WTC11 (cell line): Measurements from ENCODE around the gene MBP. TPM values are rescaled to one million over a fixed set of nuclear protein-coding genes. Genes with fewer than 3 reads are reported as not detected.
A peak's percentile ranks its signal among the peaks of the same experiment; 100 is the strongest.

ENCODE experiments used
- ATAC-seq: fragments of 200-7000 bp; cut with Tn5 transposase; 2 replicates; pipeline ENCODE4 v1.10.0; 2021; ENCODE audit warnings: mild to moderate bottlenecking, moderate library complexity
- CTCF ChIA-PET: fragments of 300-600 bp; sonication (Branson Sonifier 250); formaldehyde crosslinking; loops from one replicate; lab custom pipeline; 2021; ENCODE audit warnings: antibody characterized with exemption; lab: Charles Lee
- POLR2A ChIA-PET: fragments of 350-600 bp; sonication (Branson Sonifier 250); formaldehyde crosslinking; loops from one replicate; lab custom pipeline; 2021; ENCODE audit warnings: antibody characterized with exemption; lab: Charles Lee
- DNase-seq: peaks from one replicate; pipeline ENCODE4 v3.0.0; 2021; ENCODE audit warnings: low spot score
- H3K27ac Mint-ChIP-seq: 2 replicates; pipeline ENCODE4 v1.8.0; 2021; ENCODE audit warnings: mixed read lengths
- H3K27me3 Mint-ChIP-seq: 2 replicates; pipeline ENCODE4 v1.8.0; 2021; ENCODE audit warnings: low read depth, mild to moderate bottlenecking, moderate library complexity, mixed read lengths
- H3K36me3 Mint-ChIP-seq: 2 replicates; pipeline ENCODE4 v1.8.0; 2021; ENCODE audit warnings: mixed read lengths
- H3K4me1 Mint-ChIP-seq: 2 replicates; pipeline ENCODE4 v1.8.0; 2022; ENCODE audit warnings: mixed read lengths
- H3K4me3 Mint-ChIP-seq: 2 replicates; pipeline ENCODE4 v1.8.0; 2021; ENCODE audit warnings: mild to moderate bottlenecking, moderate library complexity, mixed read lengths
- H3K9me3 Mint-ChIP-seq: 2 replicates; pipeline ENCODE4 v1.8.0; 2021; ENCODE audit warnings: mixed read lengths
- CREB1 ChIP-seq: sonication (generic); formaldehyde crosslinking; IDR thresholded peaks from 2 replicates; pipeline ENCODE4 v1.8.0; 2023; ENCODE audit warnings: mild to moderate bottlenecking, missing genetic modification reagents
- CREM ChIP-seq: sonication (generic); formaldehyde crosslinking; IDR thresholded peaks from 2 replicates; pipeline ENCODE4 v1.8.1; 2022; ENCODE audit warnings: mild to moderate bottlenecking, missing genetic modification reagents, moderate library complexity
- GRHL2 ChIP-seq: fragments of 250-450 bp; sonication (Bioruptor Pico); IDR thresholded peaks from 2 replicates; pipeline ENCODE4 v1.8.0; 2022; ENCODE audit warnings: mild to moderate bottlenecking, moderate library complexity; ENCODE audit not compliant: insufficient replicate concordance, severe bottlenecking
- HMGA2 ChIP-seq: fragments of 250-450 bp; sonication (Bioruptor Pico); IDR thresholded peaks from 2 replicates; pipeline ENCODE4 v1.4.0; 2021; ENCODE audit warnings: mild to moderate bottlenecking, moderate library complexity
- OVOL2 ChIP-seq: fragments of 250-450 bp; sonication (Bioruptor Pico); IDR thresholded peaks from 2 replicates; pipeline ENCODE4 v1.9.0; 2021; ENCODE audit warnings: mild to moderate bottlenecking, borderline replicate concordance
- SOX15 ChIP-seq: fragments of 250-450 bp; sonication (Bioruptor Pico); IDR thresholded peaks from 2 replicates; pipeline ENCODE4 v1.9.0; 2021; ENCODE audit warnings: mild to moderate bottlenecking
- TEAD1 ChIP-seq: sonication (generic); formaldehyde crosslinking; IDR thresholded peaks from 2 replicates; pipeline ENCODE4 v1.8.0; 2022; ENCODE audit warnings: mild to moderate bottlenecking, missing genetic modification reagents
- ZNF121 ChIP-seq: sonication (generic); formaldehyde crosslinking; IDR thresholded peaks from 2 replicates; pipeline ENCODE4 v1.8.0; 2023; ENCODE audit warnings: missing genetic modification reagents
- ZNF317 ChIP-seq: sonication (generic); formaldehyde crosslinking; IDR thresholded peaks from 2 replicates; pipeline ENCODE4 v1.8.1; 2023; ENCODE audit warnings: low read depth, mild to moderate bottlenecking, moderate library complexity, missing genetic modification reagents, borderline replicate concordance
- ZNF423 ChIP-seq: fragments of 250-450 bp; sonication (Bioruptor Pico); IDR thresholded peaks from 2 replicates; pipeline ENCODE4 v2.1.2; 2022; ENCODE audit warnings: mild to moderate bottlenecking, moderate library complexity
- total RNA-seq: library from RNA; stranded (reverse); gene quantifications from 3 replicates; pipeline ENCODE4 v1.2.3, GENCODE V29; 2021
- TF ChIP-seq, protein P1 (sequence below): sonication (generic); formaldehyde crosslinking; IDR thresholded peaks from 2 replicates; pipeline ENCODE4 v1.8.0; 2023; ENCODE audit warnings: missing genetic modification reagents, mild to moderate bottlenecking, borderline replicate concordance
- TF ChIP-seq, protein P2 (sequence below): sonication (generic); formaldehyde crosslinking; IDR thresholded peaks from 2 replicates; pipeline ENCODE4 v1.8.0; 2022; ENCODE audit warnings: mild to moderate bottlenecking, missing genetic modification reagents
- TF ChIP-seq, protein P3 (sequence below): sonication (generic); formaldehyde crosslinking; IDR thresholded peaks from 2 replicates; pipeline ENCODE4 v1.8.1; 2022; ENCODE audit warnings: missing genetic modification reagents, borderline replicate concordance
- TF ChIP-seq, protein P4 (sequence below): fragments of 250-450 bp; sonication (Bioruptor Pico); IDR thresholded peaks from 2 replicates; pipeline ENCODE4 v1.9.0; 2021; ENCODE audit warnings: moderate library complexity, mild to moderate bottlenecking, inconsistent platforms, borderline replicate concordance
- TF ChIP-seq, protein P5 (sequence below): sonication (generic); formaldehyde crosslinking; IDR thresholded peaks from 2 replicates; pipeline ENCODE4 v1.8.0; 2022; ENCODE audit warnings: mild to moderate bottlenecking, missing genetic modification reagents

The MBP gene
- total RNA-seq, 1 experiment from 2014 or later, result 19.6 TPM

DNA sequence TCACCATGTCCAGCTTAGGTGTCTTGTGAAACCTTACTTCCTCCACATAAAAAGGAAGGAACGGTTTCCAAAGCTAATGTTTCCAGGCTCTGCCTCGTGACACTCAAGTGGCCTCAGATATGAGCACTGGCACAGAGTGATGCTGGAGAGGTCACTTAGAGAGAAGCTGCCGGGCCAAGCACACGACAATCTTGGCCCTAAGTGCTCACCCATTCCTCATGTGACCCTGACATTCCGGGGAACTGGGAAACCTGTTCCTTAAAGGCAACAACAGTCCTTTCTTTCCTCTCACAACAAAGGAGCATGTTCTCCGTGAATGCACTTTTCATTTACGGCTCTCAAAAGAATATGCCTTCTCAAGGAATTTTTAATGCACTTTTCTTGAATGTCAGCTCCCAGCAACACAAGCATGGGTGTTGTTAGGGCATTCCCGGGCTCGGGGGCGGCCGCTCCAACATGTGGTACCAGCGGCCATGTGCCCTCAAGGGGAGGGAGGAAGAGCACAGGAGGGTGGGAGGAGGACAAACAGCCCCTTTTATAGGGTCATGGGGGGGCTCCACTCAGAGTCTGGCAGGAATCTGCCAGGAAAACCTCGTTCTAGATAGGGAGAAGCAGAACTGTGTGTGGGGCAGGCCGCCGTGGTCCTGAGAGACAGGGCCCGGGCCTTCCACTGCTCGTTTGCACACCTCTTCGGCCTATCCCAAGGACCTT, 118.6 kb downstream of the MBP start (continued):
- TF ChIP-seq, protein P1, sequence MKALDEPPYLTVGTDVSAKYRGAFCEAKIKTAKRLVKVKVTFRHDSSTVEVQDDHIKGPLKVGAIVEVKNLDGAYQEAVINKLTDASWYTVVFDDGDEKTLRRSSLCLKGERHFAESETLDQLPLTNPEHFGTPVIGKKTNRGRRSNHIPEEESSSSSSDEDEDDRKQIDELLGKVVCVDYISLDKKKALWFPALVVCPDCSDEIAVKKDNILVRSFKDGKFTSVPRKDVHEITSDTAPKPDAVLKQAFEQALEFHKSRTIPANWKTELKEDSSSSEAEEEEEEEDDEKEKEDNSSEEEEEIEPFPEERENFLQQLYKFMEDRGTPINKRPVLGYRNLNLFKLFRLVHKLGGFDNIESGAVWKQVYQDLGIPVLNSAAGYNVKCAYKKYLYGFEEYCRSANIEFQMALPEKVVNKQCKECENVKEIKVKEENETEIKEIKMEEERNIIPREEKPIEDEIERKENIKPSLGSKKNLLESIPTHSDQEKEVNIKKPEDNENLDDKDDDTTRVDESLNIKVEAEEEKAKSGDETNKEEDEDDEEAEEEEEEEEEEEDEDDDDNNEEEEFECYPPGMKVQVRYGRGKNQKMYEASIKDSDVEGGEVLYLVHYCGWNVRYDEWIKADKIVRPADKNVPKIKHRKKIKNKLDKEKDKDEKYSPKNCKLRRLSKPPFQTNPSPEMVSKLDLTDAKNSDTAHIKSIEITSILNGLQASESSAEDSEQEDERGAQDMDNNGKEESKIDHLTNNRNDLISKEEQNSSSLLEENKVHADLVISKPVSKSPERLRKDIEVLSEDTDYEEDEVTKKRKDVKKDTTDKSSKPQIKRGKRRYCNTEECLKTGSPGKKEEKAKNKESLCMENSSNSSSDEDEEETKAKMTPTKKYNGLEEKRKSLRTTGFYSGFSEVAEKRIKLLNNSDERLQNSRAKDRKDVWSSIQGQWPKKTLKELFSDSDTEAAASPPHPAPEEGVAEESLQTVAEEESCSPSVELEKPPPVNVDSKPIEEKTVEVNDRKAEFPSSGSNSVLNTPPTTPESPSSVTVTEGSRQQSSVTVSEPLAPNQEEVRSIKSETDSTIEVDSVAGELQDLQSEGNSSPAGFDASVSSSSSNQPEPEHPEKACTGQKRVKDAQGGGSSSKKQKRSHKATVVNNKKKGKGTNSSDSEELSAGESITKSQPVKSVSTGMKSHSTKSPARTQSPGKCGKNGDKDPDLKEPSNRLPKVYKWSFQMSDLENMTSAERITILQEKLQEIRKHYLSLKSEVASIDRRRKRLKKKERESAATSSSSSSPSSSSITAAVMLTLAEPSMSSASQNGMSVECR (CRISPR knock-in tag), result no peak
- TF ChIP-seq, protein P2, sequence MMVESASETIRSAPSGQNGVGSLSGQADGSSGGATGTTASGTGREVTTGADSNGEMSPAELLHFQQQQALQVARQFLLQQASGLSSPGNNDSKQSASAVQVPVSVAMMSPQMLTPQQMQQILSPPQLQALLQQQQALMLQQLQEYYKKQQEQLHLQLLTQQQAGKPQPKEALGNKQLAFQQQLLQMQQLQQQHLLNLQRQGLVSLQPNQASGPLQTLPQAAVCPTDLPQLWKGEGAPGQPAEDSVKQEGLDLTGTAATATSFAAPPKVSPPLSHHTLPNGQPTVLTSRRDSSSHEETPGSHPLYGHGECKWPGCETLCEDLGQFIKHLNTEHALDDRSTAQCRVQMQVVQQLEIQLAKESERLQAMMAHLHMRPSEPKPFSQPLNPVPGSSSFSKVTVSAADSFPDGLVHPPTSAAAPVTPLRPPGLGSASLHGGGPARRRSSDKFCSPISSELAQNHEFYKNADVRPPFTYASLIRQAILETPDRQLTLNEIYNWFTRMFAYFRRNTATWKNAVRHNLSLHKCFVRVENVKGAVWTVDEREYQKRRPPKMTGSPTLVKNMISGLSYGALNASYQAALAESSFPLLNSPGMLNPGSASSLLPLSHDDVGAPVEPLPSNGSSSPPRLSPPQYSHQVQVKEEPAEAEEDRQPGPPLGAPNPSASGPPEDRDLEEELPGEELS (CRISPR knock-in tag), result no peak

DNA sequence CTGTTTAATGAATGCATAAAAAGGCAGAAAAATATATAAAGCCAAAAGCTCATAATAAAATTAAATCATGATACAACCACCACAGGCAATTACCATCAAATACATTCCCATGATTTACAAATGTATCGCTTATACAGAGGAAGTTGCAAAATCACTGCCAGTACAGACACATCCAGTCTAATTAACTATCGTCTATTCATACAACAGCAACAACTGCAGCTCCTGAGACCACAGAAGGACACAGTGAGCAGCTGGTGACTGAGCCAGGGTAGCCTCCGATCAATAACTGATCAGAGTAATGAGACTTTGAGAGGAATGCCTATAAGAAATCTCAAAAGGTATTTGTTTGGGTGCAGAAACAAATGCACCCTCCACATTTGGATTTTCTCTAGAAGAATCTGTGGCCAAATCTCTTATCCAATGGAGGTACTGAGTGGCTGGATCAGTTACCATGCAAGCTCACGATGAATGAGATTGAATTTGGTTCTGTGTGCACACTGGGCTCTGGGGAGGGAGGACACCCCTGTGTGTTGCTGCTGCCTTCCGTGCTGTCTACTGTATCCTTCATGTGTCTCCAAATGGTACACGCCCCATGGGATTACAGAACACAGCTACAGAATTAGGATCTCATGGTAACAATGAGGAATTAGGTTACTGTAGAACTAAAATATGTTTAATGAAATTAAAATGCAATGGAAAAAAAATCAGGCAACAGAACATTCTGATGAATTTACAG, 119.6 kb downstream of the MBP start:
- CTCF ChIA-PET, result interaction anchor here (0.6 to 1.8 kb wide), 3 partner anchors 12 to 1028 kb away, joined by 3 to 6 read pairs (median 3); no protein-coding TSS in a partner anchor

DNA sequence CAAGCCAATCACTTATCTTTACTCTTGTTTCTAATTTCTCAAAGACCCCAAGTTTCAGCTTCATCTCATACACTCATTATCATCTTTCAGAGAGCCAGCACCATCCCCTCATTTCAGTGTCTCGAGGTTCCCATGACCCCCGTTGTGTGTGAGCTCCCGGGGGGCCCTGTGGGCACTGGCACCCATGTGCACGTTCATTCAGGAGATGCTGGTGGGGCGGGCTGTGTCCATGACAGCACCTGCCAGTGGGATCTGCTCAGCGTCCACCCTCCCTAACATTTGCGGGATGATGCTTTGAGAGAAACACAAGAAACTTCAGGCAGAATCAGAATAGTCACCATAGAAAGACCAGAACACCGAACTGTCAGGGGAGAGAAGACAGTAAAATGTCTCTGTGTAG, 120.5 kb downstream of the MBP start:
- Mint-ChIP-seq H3K4me1 (peaks cover 36% of the 10 kb centered on the region), H3K4me3 (no peak overlapping the region), H3K36me3 (peaks cover 10% of the 10 kb centered on the region), H3K9me3 (no peaks in the 10 kb centered on the region), H3K27ac (0 out of 2 replicates have a peak overlapping the region, but pooled peaks have one; percentile 1), H3K27me3 (no peaks in the 10 kb centered on the region)
- DNase-seq (no peak), ATAC-seq (no peak)
- ChIA-PET POLR2A (no interaction called here), CTCF (interaction anchor here (2.0 kb wide), 1 partner anchor 43 kb away, joined by 4 read pairs; no protein-coding TSS in a partner anchor)
- TF ChIP-seq ZNF121 (CRISPR knock-in tag), result no peak
- TF ChIP-seq, protein P1 (CRISPR knock-in tag), result no peak
- no peak for TF ChIP-seq TEAD1 (CRISPR knock-in tag)
- no peak for TF ChIP-seq CREB1
- no peak for TF ChIP-seq OVOL2 (CRISPR knock-in tag)
- no peak for TF ChIP-seq GRHL2
- TF ChIP-seq, protein P3, sequence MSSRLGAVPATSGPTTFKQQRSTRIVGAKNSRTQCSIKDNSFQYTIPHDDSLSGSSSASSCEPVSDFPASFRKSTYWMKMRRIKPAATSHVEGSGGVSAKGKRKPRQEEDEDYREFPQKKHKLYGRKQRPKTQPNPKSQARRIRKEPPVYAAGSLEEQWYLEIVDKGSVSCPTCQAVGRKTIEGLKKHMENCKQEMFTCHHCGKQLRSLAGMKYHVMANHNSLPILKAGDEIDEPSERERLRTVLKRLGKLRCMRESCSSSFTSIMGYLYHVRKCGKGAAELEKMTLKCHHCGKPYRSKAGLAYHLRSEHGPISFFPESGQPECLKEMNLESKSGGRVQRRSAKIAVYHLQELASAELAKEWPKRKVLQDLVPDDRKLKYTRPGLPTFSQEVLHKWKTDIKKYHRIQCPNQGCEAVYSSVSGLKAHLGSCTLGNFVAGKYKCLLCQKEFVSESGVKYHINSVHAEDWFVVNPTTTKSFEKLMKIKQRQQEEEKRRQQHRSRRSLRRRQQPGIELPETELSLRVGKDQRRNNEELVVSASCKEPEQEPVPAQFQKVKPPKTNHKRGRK (CRISPR knock-in tag), result no peak
- no peak for TF ChIP-seq SOX15 (CRISPR knock-in tag)
- TF ChIP-seq ZNF317 (CRISPR knock-in tag), result no peak
- TF ChIP-seq ZNF423 (CRISPR knock-in tag), result no peak
- no peak for TF ChIP-seq HMGA2

More for the DNA sequence above, 119.6 kb downstream of the MBP start:
- Mint-ChIP-seq H3K4me1 (peaks cover 31% of the 10 kb centered on the region), H3K9me3 (peaks cover 2% of the 10 kb centered on the region; the same call in 1 of the 2 replicates), H3K27me3 (no peaks in the 10 kb centered on the region), H3K36me3 (peaks cover 12% of the 10 kb centered on the region), H3K4me3 (no peak overlapping the region), H3K27ac (no peak overlapping the region)
- ATAC-seq, result no peak
- TF ChIP-seq ZNF121 (CRISPR knock-in tag), result no peak
- TF ChIP-seq, protein P4, sequence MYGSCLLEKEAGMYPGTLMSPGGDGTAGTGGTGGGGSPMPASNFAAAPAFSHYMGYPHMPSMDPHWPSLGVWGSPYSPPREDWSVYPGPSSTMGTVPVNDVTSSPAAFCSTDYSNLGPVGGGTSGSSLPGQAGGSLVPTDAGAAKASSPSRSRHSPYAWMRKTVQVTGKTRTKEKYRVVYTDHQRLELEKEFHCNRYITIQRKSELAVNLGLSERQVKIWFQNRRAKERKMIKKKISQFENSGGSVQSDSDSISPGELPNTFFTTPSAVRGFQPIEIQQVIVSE (CRISPR knock-in tag), result no peak
- TF ChIP-seq, protein P5, sequence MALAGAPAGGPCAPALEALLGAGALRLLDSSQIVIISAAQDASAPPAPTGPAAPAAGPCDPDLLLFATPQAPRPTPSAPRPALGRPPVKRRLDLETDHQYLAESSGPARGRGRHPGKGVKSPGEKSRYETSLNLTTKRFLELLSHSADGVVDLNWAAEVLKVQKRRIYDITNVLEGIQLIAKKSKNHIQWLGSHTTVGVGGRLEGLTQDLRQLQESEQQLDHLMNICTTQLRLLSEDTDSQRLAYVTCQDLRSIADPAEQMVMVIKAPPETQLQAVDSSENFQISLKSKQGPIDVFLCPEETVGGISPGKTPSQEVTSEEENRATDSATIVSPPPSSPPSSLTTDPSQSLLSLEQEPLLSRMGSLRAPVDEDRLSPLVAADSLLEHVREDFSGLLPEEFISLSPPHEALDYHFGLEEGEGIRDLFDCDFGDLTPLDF (CRISPR knock-in tag), result no peak
- no peak for TF ChIP-seq CREM (CRISPR knock-in tag)
- DNase-seq, result no peak
- POLR2A ChIA-PET, result no interaction called here
